Natural killer cell treated with Interleukin-12 subunit alpha and Interleukin-12 subunit beta and Interleukin-15 and Interleukin-18, amount 100 ng/mL, for 72 hours (primary cell): Measurements from ENCODE around the gene DIP2C. TPM values are rescaled to one million over a fixed set of nuclear protein-coding genes. Genes with fewer than 3 reads are reported as not detected.
A peak's percentile ranks its signal among the peaks of the same experiment; 100 is the strongest.
"Not testable (repeated sequence)": the region's sequence is repeated elsewhere in the genome, so short reads cannot be mapped to it uniquely, and the experiment has no call there.

ENCODE experiments used
- ATAC-seq, 2 donors: fragments of 150-1000 bp; cut with Tn5 transposase in 1 of 2; sonication (Bioruptor Pico), chemical (Tn5 transposase) in 1 of 2; 2 replicates each; pipeline ENCODE4 v1.10.0; 2021
- DNase-seq: peaks from one replicate; pipeline ENCODE4 v3.0.0; 2022; ENCODE audit warnings: low spot score
- H3K27ac Mint-ChIP-seq, 2 donors: 1 replicate in 1 of 2; 2 replicates in 1 of 2; pipeline ENCODE4 v1.8.0; 2022; ENCODE audit warnings: mixed read lengths in 2 of 2, mild to moderate bottlenecking in 1 of 2, moderate library complexity in 1 of 2
- H3K27me3 Mint-ChIP-seq, 2 donors: 1 replicate in 1 of 2; 2 replicates in 1 of 2; pipeline ENCODE4 v1.8.0; 2022; ENCODE audit warnings: mixed read lengths in 2 of 2
- H3K36me3 Mint-ChIP-seq: one replicate; pipeline ENCODE4 v1.8.0; 2022; ENCODE audit warnings: mixed read lengths
- H3K4me1 Mint-ChIP-seq, 2 donors: 1 replicate in 1 of 2; 2 replicates in 1 of 2; pipeline ENCODE4 v1.8.0; 2022; ENCODE audit warnings: low read depth in 2 of 2, mixed read lengths in 2 of 2, mild to moderate bottlenecking in 1 of 2
- H3K4me3 Mint-ChIP-seq: one replicate; pipeline ENCODE4 v1.8.0; 2022; ENCODE audit warnings: mixed read lengths
- H3K9me3 Mint-ChIP-seq: 2 replicates; pipeline ENCODE4 v1.8.0; 2022; ENCODE audit warnings: mixed read lengths
- total RNA-seq, 2 donors: library from RNA; stranded (reverse); gene quantifications; one replicate each; pipeline ENCODE4 v1.2.3, GENCODE V29; 2022

Gene DIP2C
- total RNA-seq, 2 donors from 2014 or later, result 0.57 to 0.98 TPM

DNA sequence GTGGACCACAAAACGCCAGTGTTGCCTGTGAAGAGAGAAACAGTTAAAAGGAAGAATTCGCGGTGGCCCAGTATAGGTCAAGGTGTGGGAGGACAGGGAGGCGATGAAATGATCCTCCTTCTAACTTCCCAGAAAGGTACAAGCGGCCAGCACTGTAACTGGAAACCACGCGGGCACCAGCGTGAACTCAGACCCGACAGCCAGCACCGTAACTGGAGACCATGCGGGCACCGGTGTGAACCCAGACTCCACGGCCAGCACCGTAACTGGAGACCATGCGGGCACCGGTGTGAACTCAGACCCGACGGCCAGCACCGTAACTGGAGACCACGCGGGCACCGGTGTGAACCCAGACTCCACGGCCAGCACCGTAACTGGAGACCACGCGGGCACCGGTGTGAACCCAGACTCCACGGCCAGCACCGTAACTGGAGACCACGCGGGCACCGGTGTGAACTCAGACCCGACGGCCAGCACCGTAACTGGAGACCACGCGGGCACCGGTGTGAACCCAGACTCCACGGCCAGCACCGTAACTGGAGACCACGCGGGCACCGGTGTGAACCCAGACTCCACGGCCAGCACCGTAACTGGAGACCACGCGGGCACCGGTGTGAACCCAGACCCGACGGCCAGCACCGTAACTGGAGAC is 57.2 kb downstream of the DIP2C start:
- peaks cover 11 to 16% of the 10 kb centered on the region in 2 donors for H3K27me3 Mint-ChIP-seq
- not testable (repeated sequence) for H3K27ac Mint-ChIP-seq, H3K9me3 Mint-ChIP-seq, H3K4me3 Mint-ChIP-seq, H3K36me3 Mint-ChIP-seq, H3K4me1 Mint-ChIP-seq, DNase-seq, ATAC-seq

DNA sequence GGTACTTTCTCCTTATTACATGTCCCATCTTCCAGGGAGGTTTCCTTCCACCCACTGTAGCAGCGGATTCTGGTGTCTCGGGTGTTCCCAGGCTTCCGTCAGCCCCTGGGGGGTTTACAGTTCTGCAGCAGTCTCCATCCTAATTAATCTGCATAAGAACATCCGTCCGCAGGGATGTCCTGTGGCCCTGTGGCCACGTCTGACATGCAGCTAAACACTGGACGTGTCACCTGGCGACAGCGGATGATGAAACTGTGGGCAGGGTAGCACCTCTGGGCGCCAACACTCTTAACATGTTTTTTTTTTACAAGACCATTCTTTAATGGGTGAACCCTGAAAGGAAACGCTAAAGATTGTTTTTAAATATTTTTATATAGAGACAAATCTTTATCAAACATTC is 58.2 kb downstream of the DIP2C start:
- no peaks in the 10 kb centered on the region for H3K9me3 Mint-ChIP-seq
- DNase-seq, result no peak
- peaks cover 4 to 11% of the 10 kb centered on the region in 2 donors for H3K27me3 Mint-ChIP-seq
- ATAC-seq, result no peak
- peaks cover 3 to 7% of the 10 kb centered on the region in 2 donors for H3K4me1 Mint-ChIP-seq
- no peak overlapping the region for H3K4me3 Mint-ChIP-seq
- H3K36me3 Mint-ChIP-seq, result no peaks in the 10 kb centered on the region
- H3K27ac Mint-ChIP-seq, result no peak overlapping the region

GRCh38 chr10:630581-631073 is 58.8 kb downstream of the DIP2C start:
- no peak for DNase-seq
- Mint-ChIP-seq H3K27me3 (peaks cover 4 to 8% of the 10 kb centered on the region in 2 donors), H3K9me3 (no peaks in the 10 kb centered on the region), H3K36me3 (no peaks in the 10 kb centered on the region), H3K4me1 (peaks cover 3 to 7% of the 10 kb centered on the region in 2 donors), H3K4me3 (no peak overlapping the region), H3K27ac (no peak overlapping the region)
- ATAC-seq, result no peak

DNA sequence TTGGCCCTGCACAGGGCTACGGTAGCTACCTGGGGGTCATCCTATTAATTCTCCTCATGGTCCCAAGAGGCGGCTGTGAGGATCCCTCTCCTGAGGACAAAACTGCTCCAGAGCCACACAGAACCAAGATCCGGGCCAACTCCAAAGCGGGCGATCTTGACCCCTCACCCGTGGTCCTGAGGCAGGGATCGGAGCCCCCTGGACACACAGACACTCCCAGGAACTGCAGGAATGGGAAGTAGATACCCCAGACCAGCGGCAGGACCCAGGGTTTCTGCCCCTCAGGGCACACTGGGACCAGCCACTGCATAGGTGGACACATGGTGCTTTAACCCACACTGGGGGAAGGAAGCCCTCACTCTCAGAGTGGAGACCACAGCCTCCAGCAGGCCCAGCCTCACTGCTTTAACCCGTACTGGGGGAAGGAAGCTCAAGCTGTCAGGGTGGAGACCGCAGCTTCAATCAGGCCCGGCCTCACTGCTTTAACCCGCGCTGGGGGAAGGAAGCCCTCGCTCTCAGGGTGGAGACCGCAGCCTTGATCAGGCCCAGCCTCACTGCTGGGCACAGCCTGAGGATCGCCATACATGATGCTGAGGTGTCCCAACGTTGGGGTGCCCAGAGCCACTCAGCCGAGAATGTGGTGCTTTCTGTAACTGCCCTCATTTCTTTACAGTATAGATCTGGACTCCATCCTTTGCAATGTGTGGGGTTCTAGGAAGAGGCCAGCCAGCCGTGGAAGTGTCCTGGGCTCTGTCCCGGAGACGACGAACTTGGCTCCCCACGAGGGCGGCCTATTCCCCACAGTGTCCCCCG is 60.1 kb downstream of the DIP2C start:
- no peak overlapping the region for H3K27ac Mint-ChIP-seq
- peaks cover under 1 to 2% of the 10 kb centered on the region in 2 donors for H3K27me3 Mint-ChIP-seq
- DNase-seq (no peak), ATAC-seq (peak in 1 of 2 donors; percentile 28)
- H3K4me3 Mint-ChIP-seq, result no peak overlapping the region
- H3K36me3 Mint-ChIP-seq, result no peaks in the 10 kb centered on the region
- H3K9me3 Mint-ChIP-seq, result no peaks in the 10 kb centered on the region
- peaks cover 3 to 7% of the 10 kb centered on the region in 2 donors for H3K4me1 Mint-ChIP-seq

- no peak overlapping the region for H3K27ac Mint-ChIP-seq
- H3K4me3 Mint-ChIP-seq, result no peak overlapping the region
- H3K4me1 Mint-ChIP-seq, result peaks cover 3 to 7% of the 10 kb centered on the region in 2 donors
- H3K27me3 Mint-ChIP-seq, result peaks cover 0 to 2% of the 10 kb centered on the region in 2 donors
- no peaks in the 10 kb centered on the region for H3K9me3 Mint-ChIP-seq
- no peaks in the 10 kb centered on the region for H3K36me3 Mint-ChIP-seq
- ATAC-seq, result no peak
- no peak for DNase-seq
Measured at GRCh38 chr10:628386-629045, 61.0 kb downstream of the DIP2C start.

DNA sequence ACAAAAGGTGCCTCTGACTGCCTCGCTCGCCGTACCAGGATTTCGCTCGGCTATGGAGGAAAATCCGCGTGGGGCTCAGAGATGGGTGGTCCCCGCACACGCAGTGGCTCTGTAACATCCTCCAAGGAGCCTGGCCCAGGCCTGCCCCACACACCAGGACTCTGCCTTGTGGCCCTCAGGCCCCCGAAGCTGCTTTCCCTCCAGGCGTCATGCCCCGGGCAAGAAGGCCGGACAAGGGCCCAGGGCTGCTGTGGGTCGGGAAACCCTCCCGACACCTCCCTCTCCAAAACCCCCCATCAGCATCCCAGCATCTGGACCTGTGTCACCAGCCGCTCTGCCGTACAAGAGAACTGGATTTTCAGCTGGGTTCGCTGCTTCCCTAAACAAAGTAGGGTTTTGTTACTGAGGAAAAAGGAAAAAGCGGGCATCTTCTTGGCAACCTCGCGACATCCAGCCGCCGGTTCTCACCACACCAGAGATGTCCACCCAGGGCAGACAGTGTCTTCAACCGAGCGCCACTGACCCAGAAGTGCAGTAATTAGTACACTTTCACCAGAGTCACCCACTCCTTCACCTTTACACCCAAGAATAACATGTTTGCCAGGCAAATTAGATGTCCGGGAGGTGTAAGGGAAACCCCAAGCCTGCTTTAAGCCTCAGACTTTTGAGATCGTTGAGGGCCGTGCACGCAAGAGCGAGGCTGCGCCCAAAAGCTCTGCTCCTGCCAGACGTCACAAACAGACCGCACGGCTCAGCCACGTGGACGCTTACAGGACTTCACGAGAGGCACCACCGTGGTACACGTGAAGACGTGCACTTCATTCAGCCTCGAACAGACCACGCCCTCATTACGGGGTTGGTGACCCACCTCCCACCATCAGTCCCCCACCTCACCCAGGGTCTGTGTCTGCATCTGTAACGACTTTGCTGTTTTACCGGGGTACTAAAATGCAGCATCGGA is 62.2 kb downstream of the DIP2C start:
- DNase-seq, result no peak
- H3K27me3 Mint-ChIP-seq, result peaks cover 5 to 7% of the 10 kb centered on the region in 2 donors

DNA sequence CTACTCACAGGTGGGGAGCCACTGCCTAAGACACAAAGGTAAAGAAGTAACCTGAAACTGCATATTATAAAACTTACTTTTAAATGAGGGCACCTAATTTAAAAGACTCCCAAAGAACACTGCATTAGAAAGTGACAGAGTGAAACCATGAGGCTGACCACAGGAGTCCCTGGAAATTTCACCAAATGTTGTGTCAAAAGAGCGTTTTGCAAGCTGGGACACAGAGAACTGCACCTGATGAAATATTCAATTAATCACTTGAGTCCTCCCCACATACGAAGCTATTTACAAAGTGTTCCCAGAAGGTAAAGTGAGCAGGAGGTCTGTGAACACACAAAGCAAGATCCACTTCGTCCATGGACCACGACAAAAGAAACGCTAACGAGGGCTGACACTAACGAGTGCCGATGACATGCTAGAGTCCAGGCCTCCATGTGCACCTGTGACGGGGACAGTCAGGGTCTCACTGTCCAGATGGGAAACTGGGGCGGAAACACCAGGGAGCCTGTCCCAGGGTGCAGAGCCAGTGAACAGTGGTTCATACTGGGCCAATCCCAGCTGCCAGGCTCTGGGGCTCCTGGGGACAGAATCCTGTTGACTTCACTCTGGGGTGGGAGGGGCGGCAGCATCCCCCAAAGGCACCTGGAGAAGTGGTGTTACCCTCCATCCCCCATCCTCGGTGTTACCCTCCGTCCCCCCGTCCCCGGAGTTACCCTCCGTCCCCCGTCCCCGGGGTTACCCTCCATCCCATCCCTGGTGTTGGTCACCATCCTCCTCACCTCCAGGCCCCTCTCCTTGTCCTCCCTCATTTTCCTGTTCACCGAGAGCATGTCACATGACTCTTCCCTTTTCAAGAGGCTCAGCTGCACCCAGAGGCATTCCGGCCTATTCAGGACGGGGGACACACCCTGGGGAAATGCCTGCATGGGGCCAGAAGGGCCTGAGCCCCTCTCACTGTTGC is 63.4 kb downstream of the DIP2C start:
- no peak overlapping the region for H3K4me3 Mint-ChIP-seq
- ATAC-seq, result no peak
- no peak overlapping the region for H3K27ac Mint-ChIP-seq
- peaks cover 9 to 18% of the 10 kb centered on the region in 2 donors for H3K27me3 Mint-ChIP-seq
- peaks cover 3 to 7% of the 10 kb centered on the region in 2 donors for H3K4me1 Mint-ChIP-seq
- no peak for DNase-seq
- no peaks in the 10 kb centered on the region for H3K36me3 Mint-ChIP-seq
- no peaks in the 10 kb centered on the region for H3K9me3 Mint-ChIP-seq

More for the DNA sequence above, 62.2 kb downstream of the DIP2C start:
- Mint-ChIP-seq H3K9me3 (no peaks in the 10 kb centered on the region), H3K36me3 (no peaks in the 10 kb centered on the region), H3K4me1 (peaks cover 3 to 7% of the 10 kb centered on the region in 2 donors), H3K4me3 (no peak overlapping the region), H3K27ac (no peak overlapping the region)
- ATAC-seq, result no peak

- Mint-ChIP-seq H3K4me3 (no peak overlapping the region), H3K9me3 (no peaks in the 10 kb centered on the region), H3K4me1 (peaks cover 3 to 8% of the 10 kb centered on the region in 2 donors), H3K27me3 (peaks cover 12 to 25% of the 10 kb centered on the region in 2 donors), H3K27ac (no peak overlapping the region), H3K36me3 (no peaks in the 10 kb centered on the region)
- DNase-seq (no peak), ATAC-seq (no peak)
Measured at GRCh38 chr10:625333-625696, 64.2 kb downstream of the DIP2C start.

GRCh38 chr10:624605-625332 is 64.7 kb downstream of the DIP2C start:
- H3K36me3 Mint-ChIP-seq, result no peaks in the 10 kb centered on the region

GRCh38 chr10:624312-624604 is 65.2 kb downstream of the DIP2C start:
- H3K27ac Mint-ChIP-seq, result no peak overlapping the region
- no peaks in the 10 kb centered on the region for H3K9me3 Mint-ChIP-seq
- ATAC-seq (no peak), DNase-seq (no peak)
- H3K4me3 Mint-ChIP-seq, result no peak overlapping the region
- H3K36me3 Mint-ChIP-seq, result no peaks in the 10 kb centered on the region
- H3K4me1 Mint-ChIP-seq, result peaks cover 0 to 4% of the 10 kb centered on the region in 2 donors
- peaks cover 18 to 31% of the 10 kb centered on the region in 2 donors for H3K27me3 Mint-ChIP-seq

More at GRCh38 chr10:624605-625332, 64.7 kb downstream of the DIP2C start:
- H3K9me3 Mint-ChIP-seq, result no peaks in the 10 kb centered on the region
- peaks cover 17 to 30% of the 10 kb centered on the region in 2 donors for H3K27me3 Mint-ChIP-seq
- no peak overlapping the region for H3K4me3 Mint-ChIP-seq
- no peak overlapping the region for H3K27ac Mint-ChIP-seq
- peaks cover under 1 to 6% of the 10 kb centered on the region in 2 donors for H3K4me1 Mint-ChIP-seq
- DNase-seq, result no peak
- ATAC-seq, result no peak

DNA sequence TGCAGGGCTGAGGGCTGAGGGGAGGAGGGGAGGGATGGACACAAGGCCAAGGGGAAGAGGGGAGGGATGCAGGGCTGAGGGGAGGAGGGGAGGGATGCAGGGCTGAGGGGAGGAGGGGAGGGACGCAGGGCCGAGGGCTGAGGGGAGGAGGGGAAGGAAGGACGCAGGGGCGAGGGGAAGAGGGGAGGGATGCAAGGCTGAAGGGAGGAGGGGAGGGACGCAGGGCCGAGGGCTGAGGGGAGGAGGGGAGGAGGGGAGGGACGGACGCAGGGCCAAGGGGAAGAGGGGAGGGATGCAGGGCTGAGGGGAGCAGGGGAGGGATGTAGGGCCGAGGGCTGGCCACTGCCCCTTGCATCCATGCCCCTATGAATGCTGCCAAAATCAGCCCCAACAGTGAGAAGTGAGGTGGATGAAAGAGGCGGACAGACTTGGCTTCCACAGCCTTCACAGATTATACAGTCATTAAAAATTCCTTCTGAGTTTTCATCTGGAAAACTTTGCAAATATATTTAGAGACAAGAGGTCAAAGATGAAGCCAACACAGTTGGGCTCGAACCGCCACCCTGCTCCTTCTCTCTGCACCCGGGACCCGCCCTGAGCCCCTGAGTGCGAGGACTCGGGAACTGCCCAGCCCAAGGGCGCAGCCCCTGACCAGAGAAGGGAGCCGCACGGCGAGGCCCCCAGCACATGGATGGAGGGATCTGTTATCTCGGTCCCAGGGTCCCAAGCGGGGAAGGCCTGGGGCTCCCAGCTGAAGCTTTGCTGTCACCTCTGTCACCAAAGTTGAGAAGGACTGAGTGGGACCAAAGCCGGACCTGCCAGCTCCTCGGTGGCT is 65.8 kb downstream of the DIP2C start:
- Mint-ChIP-seq H3K4me1 (peaks cover 0 to 4% of the 10 kb centered on the region in 2 donors), H3K9me3 (no peaks in the 10 kb centered on the region), H3K36me3 (no peaks in the 10 kb centered on the region), H3K27ac (no peak overlapping the region), H3K4me3 (no peak overlapping the region), H3K27me3 (peaks cover 22 to 31% of the 10 kb centered on the region in 2 donors)
- no peak for DNase-seq
- ATAC-seq, result peak in 1 of 2 donors; percentile 21
